ENCODE data around the gene B4GALT3.
A peak's percentile ranks its signal among the peaks of the same experiment; 100 is the strongest.

Gene B4GALT3

DNA sequence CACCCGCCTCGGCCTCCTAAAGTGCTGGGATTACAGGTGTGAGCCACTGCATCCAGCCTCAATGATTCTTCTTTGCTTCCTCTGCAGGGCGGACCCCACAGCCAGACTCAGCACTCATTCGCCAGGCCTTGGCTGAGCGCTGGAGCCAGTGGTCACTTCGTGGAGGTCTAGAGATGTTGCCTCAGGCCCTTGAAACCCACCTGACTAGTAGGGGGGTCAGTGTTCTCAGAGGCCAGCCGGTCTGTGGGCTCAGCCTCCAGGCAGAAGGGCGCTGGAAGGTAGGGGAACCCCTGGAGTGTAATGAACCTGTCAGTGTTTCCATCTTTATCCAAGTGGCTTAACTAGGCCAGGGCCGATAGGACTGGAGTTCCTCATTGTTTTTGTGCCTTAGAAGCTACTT, 8.4 kb downstream of the B4GALT3 start:
- Mint-ChIP-seq H3K27me3 (no peaks in the 10 kb centered on the region), H3K27ac (peak overlapping the region; percentile 47), H3K4me1 (peaks cover 31 to 50% of the 10 kb centered on the region in 2 donors), H3K9me3 (no peaks in the 10 kb centered on the region), H3K36me3 (peaks cover 29 to 58% of the 10 kb centered on the region in 2 donors), H3K4me3 (peak overlapping the region in 1 of 2 donors; percentile 13)
- DNase-seq (no peak), ATAC-seq (replicated peaks) (no peak)

DNA sequence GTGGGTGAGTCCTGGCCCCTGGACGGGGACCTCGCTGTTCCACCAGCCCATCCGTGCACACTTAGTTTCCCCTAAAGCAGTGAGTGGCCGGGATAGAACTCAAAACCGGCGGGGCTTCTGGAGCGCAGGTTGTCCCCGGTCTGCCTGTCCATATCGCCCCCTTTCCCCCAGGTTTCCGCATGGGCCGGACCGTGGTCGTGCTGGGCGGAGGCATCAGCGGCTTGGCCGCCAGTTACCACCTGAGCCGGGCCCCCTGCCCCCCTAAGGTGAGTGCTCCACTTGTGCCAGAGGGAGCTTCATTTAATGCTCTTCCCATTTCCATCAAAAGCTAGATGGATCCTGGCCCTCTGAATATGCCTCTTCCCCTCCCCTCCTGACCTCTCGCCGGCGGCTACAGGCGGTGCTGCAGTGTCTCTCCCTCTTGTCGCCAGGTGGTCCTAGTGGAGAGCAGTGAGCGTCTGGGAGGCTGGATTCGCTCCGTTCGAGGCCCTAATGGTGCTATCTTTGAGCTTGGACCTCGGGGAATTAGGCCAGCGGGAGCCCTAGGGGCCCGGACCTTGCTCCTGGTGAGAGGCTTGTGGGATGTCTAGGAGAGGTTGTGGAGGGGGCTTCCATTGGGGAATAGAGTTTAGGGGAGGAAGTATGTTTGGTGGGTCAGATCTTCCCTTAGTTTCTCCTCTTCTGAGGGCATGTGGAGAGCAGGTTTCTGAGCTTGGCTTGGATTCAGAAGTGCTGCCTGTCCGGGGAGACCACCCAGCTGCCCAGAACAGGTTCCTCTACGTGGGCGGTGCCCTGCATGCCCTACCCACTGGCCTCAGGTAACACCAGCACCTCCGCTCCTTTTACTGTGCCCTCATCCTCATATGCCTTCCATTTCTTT, 10.4 kb downstream of the B4GALT3 start:
- Mint-ChIP-seq H3K4me3 (peak overlapping the region; percentile 93 to 94), H3K4me1 (peaks cover 39 to 53% of the 10 kb centered on the region in 2 donors), H3K9me3 (no peaks in the 10 kb centered on the region), H3K27me3 (no peaks in the 10 kb centered on the region), H3K27ac (peak overlapping the region; percentile 97), H3K36me3 (peaks cover 31 to 56% of the 10 kb centered on the region in 2 donors)
- ATAC-seq (replicated peaks) (no peak), DNase-seq (no peak)

DNA sequence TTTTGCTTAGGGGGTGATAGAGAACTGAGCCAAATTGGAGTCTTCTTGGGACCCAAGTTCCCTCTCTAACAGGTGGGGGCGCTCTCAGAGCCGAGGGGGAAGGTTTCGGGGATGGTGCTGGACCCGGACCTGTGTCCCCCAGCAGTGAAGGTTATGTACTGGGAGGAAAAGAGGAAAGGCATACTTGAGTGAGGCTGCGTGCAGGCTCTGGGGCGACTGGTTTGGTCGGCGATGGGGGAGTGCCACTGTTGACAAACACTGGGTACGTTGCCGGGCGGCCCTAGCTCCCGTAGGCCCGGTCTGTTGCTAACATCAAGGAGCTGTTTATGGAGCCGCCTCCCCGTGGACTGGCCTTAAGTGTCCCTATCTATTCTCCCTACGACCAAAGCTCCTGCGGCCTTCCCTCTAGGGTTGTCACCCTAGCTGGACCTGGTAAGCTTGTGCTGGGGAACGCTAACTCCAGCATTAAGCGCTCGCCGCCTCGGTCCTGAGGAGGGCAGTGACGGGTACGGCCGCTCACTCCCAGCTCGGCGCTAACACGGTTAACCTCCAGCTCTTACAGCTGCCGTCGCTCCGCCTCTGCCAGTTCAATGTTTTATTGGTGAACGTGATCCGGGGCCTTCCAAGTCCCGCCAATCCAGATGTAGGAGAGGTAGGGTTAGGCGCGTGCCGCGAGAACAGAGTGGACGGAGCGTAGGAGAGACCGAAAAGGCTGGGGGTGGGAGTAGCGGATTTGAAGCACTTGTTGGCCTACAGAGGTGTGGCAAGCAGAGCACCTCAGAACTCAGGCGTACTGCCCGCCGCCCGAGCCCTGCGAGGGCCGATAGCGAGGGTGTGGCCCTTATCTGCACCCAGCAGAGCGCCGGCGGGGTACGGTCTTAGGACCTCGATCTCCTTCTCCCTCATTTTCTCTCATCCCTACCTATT, 11.3 kb downstream of the B4GALT3 start, which contains the start of gene PPOX:
TSS of gene PPOX (plus strand) at position 685 of the 927 bp plus-strand sequence. CDS start 422 bp downstream, outside the sequence.
- Mint-ChIP-seq H3K9me3 (no peaks in the 10 kb centered on the region), H3K27me3 (no peaks in the 10 kb centered on the region), H3K4me1 (peaks cover 48 to 62% of the 10 kb centered on the region in 2 donors), H3K4me3 (peak within 1 kb of the TSS; percentile 93 to 94), H3K27ac (peak within 1 kb of the TSS; percentile 97), H3K36me3 (peaks cover 27 to 58% of the 10 kb centered on the region in 2 donors)
- DNase-seq (peak; percentile 92), ATAC-seq (replicated peaks) (peak; percentile 95 to 96)

DNA sequence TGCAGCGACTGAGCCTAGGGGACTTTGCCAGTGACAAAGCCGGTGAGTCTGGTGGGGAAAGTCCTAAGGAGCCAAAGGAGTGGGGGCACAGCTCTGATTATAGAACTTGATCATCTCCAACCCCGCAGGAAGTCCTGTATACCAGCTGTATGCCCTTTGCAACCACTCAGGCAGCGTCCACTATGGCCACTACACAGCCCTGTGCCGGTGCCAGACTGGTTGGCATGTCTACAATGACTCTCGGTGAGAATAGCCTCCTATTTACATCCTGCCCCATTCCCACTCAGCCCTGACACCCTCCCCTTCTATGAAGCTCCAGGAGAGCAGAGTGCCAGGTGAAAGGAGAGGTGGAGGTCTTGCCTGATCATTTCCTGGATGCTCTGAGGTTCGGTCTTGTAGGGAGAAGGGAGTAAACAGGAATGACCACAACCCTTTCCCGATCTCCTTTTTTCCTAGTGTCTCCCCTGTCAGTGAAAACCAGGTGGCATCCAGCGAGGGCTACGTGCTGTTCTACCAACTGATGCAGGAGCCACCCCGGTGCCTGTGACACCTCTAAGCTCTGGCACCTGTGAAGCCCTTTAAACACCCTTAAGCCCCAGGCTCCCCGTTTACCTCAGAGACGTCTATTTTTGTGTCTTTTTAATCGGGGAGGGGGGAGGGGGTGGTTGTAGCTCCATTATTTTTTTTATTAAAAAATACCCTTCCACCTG, 12.3 kb downstream of the B4GALT3 start:
- DNase-seq = no peak
- Mint-ChIP-seq H3K4me3 (peak overlapping the region; percentile 31 to 48), H3K27ac (peak overlapping the region; percentile 97), H3K27me3 (no peaks in the 10 kb centered on the region), H3K9me3 (no peaks in the 10 kb centered on the region), H3K36me3 (peaks cover 26 to 53% of the 10 kb centered on the region in 2 donors), H3K4me1 (peaks cover 54 to 71% of the 10 kb centered on the region in 2 donors)
- no peak for ATAC-seq (replicated peaks)

DNA sequence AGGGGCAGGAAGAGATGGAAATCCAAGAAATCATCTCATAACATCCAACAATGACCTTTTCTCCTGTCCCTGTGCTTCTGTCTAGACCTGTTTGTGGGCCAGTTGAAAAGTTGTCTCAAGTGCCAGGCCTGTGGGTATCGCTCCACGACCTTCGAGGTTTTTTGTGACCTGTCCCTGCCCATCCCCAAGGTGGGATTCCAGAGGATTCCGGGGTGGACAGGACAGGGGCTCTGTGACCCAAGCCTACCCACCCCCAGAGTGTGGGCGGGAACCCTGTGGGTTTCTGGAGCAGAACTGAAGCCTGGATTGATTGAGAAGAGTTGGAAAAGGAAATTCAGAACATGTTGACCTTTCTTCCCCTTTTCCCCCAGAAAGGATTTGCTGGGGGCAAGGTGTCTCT, 13.5 kb downstream of the B4GALT3 start:
- H3K27ac Mint-ChIP-seq = peak overlapping the region; percentile 33
- no peaks in the 10 kb centered on the region for H3K27me3 Mint-ChIP-seq
- ATAC-seq (replicated peaks) = no peak
- no peak for DNase-seq
- no peak overlapping the region for H3K4me3 Mint-ChIP-seq
- no peaks in the 10 kb centered on the region for H3K9me3 Mint-ChIP-seq
- peaks cover 23 to 52% of the 10 kb centered on the region in 2 donors for H3K36me3 Mint-ChIP-seq
- H3K4me1 Mint-ChIP-seq = peaks cover 58 to 84% of the 10 kb centered on the region in 2 donors

DNA sequence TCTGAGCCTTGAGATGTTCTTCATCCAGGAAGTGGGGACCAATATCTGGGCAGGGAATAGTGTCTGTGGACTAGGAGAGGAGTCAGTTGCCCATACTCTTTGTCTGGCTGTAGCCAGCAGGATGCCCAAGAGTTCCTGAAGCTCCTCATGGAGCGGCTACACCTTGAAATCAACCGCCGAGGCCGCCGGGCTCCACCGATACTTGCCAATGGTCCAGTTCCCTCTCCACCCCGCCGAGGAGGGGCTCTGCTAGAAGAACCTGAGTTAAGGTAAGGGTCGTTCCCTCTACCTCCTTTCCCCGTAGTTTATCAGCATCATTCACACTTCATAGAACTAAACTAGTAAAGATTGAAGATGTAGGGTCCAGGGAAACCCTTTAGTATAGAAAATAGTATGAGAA, 14.5 kb downstream of the B4GALT3 start:
- DNase-seq (no peak), ATAC-seq (replicated peaks) (no peak)
- Mint-ChIP-seq H3K27me3 (no peaks in the 10 kb centered on the region), H3K4me3 (no peak overlapping the region), H3K9me3 (no peaks in the 10 kb centered on the region), H3K36me3 (peaks cover 20 to 54% of the 10 kb centered on the region in 2 donors), H3K27ac (no peak overlapping the region), H3K4me1 (peaks cover 56 to 82% of the 10 kb centered on the region in 2 donors)

DNA sequence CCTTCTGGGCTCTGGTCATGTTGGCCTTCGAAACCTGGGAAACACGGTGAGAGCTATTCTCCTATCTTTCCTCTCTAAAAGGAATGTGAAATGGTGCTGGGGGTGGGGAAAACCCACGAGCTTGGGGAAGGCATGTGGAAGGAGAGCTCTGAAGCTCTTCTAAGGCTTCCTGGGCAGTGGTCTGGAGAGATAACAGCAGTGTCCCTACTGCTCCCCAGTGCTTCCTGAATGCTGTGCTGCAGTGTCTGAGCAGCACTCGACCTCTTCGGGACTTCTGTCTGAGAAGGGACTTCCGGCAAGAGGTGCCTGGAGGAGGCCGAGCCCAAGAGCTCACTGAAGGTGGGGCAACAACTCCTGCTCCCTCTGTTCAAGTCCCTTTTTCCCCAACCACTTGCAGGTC, 15.3 kb downstream of the B4GALT3 start:
- Mint-ChIP-seq H3K27me3 (no peaks in the 10 kb centered on the region), H3K27ac (no peak overlapping the region), H3K4me1 (peaks cover 53 to 76% of the 10 kb centered on the region in 2 donors)

DNA sequence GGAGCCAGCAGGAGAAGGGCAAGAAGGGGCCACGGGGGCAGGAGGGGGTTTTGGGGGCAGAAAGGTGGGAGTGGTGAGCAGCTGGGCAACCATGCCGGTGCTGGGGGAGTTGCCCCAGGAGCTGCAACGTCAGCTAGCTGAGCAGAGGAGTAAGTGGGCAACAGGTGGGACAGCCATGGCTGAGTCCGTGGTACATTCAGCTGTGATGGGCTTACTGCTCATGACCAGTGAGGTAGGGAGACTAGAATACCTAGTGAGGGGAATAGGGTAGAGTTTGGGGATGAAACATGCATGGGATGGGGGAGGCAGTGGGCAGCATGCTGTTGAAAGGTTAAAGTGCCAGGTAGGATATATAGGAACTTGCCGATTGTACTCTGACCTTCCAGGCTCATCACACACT, 15.7 kb downstream of the B4GALT3 start:
- ATAC-seq (replicated peaks) (no peak), DNase-seq (no peak)
- Mint-ChIP-seq H3K27ac (no peak overlapping the region), H3K9me3 (no peaks in the 10 kb centered on the region), H3K27me3 (no peaks in the 10 kb centered on the region), H3K36me3 (peaks cover 25 to 61% of the 10 kb centered on the region in 2 donors), H3K4me3 (peak overlapping the region in 1 of 2 donors; percentile 6), H3K4me1 (peaks cover 51 to 72% of the 10 kb centered on the region in 2 donors)

More for the DNA sequence above, 15.3 kb downstream of the B4GALT3 start:
- Mint-ChIP-seq H3K4me3 (peak overlapping the region in 1 of 2 donors; percentile 6), H3K36me3 (peaks cover 22 to 60% of the 10 kb centered on the region in 2 donors), H3K9me3 (no peaks in the 10 kb centered on the region)
- DNase-seq (no peak), ATAC-seq (replicated peaks) (no peak)

DNA sequence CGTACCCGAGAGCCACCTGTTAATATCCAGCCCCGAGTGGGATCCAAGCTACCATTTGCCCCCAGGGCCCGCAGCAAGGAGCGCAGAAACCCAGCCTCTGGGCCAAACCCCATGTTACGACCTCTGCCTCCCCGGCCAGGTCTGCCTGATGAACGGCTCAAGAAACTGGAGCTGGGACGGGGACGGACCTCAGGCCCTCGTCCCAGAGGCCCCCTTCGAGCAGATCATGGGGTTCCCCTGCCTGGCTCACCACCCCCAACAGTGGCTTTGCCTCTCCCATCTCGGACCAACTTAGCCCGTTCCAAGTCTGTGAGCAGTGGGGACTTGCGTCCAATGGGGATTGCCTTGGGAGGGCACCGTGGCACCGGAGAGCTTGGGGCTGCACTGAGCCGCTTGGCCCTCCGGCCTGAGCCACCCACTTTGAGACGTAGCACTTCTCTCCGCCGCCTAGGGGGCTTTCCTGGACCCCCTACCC, 16.6 kb downstream of the B4GALT3 start:
- Mint-ChIP-seq H3K9me3 (no peaks in the 10 kb centered on the region), H3K27ac (peak overlapping the region; percentile 26), H3K27me3 (no peaks in the 10 kb centered on the region), H3K4me3 (peak overlapping the region; percentile 93 to 95), H3K4me1 (peaks cover 49 to 68% of the 10 kb centered on the region in 2 donors), H3K36me3 (peaks cover 25 to 62% of the 10 kb centered on the region in 2 donors)
- DNase-seq = no peak
- no peak for ATAC-seq (replicated peaks)

DNA sequence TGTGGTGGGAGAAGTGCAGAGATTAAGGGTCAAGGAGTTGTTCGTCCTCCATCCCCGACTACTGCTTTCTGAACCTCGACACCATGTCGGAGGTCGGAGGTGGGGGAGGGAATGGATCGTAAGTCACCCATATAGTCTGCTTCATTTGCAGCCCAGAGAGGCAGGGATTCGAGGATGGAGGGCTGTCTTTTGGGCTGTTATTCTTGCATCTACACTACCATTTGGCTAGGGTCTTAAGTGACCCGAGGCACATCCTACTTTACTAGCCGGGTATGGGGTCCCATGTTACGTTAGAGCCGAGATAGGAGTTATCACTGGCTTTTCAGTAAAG, 17.4 kb downstream of the B4GALT3 start:
- no peak for ATAC-seq (replicated peaks)
- Mint-ChIP-seq H3K9me3 (no peaks in the 10 kb centered on the region), H3K36me3 (peaks cover 30 to 67% of the 10 kb centered on the region in 2 donors), H3K4me3 (peak overlapping the region; percentile 93 to 95), H3K27me3 (no peaks in the 10 kb centered on the region), H3K27ac (peak overlapping the region; percentile 97), H3K4me1 (peaks cover 52 to 68% of the 10 kb centered on the region in 2 donors)
- no peak for DNase-seq

DNA sequence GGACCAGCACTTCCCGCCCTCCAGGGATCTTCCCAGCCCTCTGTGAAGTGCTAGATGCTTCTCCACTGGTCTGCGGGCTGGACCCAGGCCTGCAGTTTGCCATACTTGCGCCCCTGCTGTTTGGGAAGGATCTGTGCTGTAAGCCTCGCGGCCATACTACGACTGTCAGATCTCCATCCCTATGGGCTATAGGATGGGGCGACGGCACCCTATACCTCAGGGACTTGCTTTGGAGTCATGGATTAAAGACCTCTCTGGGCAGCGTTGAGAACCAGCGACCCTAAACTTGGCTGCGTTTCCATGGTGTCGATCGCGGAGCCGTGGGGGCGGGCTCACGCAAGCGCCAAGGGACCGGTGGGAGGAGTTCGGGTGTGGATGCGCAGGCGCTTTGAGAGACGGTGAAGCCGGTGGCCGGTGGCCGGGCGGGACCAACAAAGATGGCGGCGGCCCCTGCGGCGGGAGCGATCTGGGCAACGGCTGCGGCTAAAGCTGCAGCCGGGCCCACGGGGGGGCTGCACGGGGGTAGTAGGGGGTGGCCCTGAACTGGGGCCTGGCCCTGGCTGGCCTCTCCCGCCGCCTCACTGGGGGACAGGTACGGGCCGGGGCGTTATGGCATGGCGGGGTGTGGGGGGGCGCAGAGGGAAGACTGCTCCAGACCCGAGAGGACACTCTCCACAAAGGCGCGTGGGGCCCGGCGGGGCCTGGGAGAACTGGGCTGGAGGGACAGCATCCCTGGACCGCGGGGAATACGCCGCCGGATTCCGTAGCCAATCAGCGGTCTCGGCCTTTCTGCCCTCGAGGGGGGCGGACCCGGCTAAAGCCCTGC, 18.0 kb downstream of the B4GALT3 start, which contains the start of gene USP21:
TSS of gene USP21 (plus strand) at position 414 of the 826 bp plus-strand sequence. CDS start 1,141 bp downstream, outside the sequence.
- ATAC-seq (replicated peaks) = peak; percentile 95 to 97
- peaks cover 53 to 68% of the 10 kb centered on the region in 2 donors for H3K4me1 Mint-ChIP-seq
- peaks cover 30 to 66% of the 10 kb centered on the region in 2 donors for H3K36me3 Mint-ChIP-seq

DNA sequence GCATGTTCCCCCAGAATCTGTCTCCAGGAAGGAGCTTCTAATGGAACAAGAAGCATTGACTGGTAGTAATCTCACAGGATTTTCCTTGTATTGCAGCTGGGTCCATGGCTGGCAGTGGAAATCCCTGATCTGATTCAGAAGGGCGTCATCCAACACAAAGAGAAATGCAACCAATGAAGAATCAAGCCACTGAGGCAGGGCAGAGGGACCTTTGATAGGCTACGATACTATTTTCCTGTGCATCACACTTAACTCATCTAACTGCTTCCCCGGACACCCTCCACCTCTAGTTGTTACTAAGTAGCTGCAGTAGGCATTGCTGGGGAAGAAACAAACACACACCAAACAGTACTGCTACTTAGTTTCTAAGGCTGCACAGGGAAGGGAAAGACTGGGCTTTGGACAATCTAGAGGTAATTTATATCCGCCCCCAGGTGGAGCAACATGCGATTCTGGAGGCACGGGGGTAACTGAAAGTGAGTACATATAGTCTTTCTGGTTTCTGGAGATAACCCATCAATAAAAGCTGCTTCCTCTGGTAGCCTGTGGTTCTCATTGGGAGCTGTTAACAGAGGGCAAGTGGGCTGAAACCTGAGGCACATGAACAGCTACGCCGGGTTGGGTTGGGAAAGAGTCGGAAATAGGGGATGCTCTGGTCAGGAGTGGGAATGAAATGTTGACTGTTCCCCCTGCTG, 18.8 kb downstream of the B4GALT3 start:
- peak overlapping the region; percentile 97 for H3K27ac Mint-ChIP-seq
- no peaks in the 10 kb centered on the region for H3K27me3 Mint-ChIP-seq
- peaks cover 27 to 57% of the 10 kb centered on the region in 2 donors for H3K36me3 Mint-ChIP-seq
- peaks cover 49 to 63% of the 10 kb centered on the region in 2 donors for H3K4me1 Mint-ChIP-seq
- ATAC-seq (replicated peaks) (no peak), DNase-seq (no peak)
- H3K9me3 Mint-ChIP-seq = no peaks in the 10 kb centered on the region
- peak overlapping the region; percentile 93 to 95 for H3K4me3 Mint-ChIP-seq

More for the DNA sequence above, 18.0 kb downstream of the B4GALT3 start, which contains the start of gene USP21:
- Mint-ChIP-seq H3K4me3 (peak within 1 kb of the TSS; percentile 93 to 95), H3K9me3 (no peaks in the 10 kb centered on the region), H3K27ac (peak within 1 kb of the TSS; percentile 97), H3K27me3 (no peaks in the 10 kb centered on the region)
- peak; percentile 85 for DNase-seq

Measured in stimulated activated naive B cell treated with anti-CD40 and anti-IgM and Interleukin-4, amounts not matched to agents 10 μg/mL and 1 μg/mL and 100 μg/mL, for 72 hours (primary cell).